ENCODE data around the gene NXF3. TPM values are rescaled to one million over a fixed set of nuclear protein-coding genes. Genes with fewer than 3 reads are reported as not detected.
A peak's percentile ranks its signal among the peaks of the same experiment; 100 is the strongest.
"Not testable (repeated sequence)": the region's sequence is repeated elsewhere in the genome, so short reads cannot be mapped to it uniquely, and the experiment has no call there.

Gene NXF3
- total RNA-seq, 1 experiment from 2014 or later: not detected

DNA sequence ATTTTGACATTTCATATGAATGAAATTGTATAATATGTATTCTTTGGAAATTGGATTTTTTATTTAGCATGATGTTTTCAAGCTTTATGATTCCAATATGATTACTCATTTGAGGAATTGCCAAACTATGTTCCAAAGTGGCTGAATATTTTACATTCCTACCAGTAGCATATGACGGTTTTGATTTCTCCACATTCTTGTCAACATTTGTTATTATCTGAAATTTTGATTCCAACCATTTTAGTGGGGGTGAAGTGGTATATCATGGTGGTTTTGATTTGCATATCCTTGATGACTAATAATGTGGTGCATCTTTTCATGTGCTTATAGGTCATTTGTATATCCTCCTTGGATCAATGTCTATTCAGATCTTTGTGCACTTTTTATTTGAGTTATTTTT lies 26.3 kb downstream of the NXF3 start:
- no peaks in the 10 kb centered on the region for H3K36me3 ChIP-seq
- no peaks in the 10 kb centered on the region for H3K4me1 ChIP-seq
- DNase-seq: no peak
- H3K27me3 ChIP-seq: 0 out of 2 replicates have a peak, but pooled peaks cover 3% of the 10 kb centered on the region
- no peaks in the 10 kb centered on the region for H3K9me3 ChIP-seq (replicated peaks)
- H3K27ac ChIP-seq: no peak overlapping the region
- H3K4me3 ChIP-seq: no peak overlapping the region

DNA sequence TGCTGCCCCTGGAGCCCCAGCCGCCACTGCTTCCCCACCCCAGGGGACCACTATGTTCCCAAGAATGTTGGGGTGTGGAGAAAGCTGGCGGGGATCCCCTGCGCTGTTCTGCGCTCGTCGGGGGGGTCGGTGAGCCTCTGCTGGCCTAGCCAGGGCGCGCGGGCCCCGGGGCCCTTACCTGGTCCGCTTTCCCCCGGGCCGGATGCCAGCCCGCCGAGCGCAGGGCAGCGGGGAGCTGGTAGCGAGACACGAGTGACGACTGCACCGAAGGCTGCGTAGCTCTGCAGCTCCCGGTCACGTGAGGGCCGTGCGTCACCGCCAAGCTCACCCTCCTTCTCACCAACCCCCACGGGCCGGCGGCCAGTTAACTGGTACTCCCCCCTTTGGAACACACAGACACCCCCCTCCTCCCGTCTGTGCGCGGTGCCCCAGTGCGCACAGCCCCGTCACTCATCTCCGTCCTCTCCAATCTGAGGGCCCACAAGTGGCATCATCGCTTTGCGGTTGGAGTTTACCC lies 29.0 kb downstream of the NXF3 start, which contains the start of gene BEX1:
Gene BEX1 (minus strand): TSS at position 254 of the 517 bp plus-strand sequence. CDS start 897 bp downstream, outside the sequence.
- Histone ChIP-seq H3K4me1 (no peaks in the 10 kb centered on the region), H3K4me3 (no peak within 1 kb of the TSS), H3K36me3 (no peaks in the 10 kb centered on the region), H3K27me3 (0 out of 2 replicates have a peak, but pooled peaks cover 2% of the 10 kb centered on the region), H3K27ac (no peak within 1 kb of the TSS), H3K9me3 (replicated peaks) (no peaks in the 10 kb centered on the region)
- DNase-seq: no peak

DNA sequence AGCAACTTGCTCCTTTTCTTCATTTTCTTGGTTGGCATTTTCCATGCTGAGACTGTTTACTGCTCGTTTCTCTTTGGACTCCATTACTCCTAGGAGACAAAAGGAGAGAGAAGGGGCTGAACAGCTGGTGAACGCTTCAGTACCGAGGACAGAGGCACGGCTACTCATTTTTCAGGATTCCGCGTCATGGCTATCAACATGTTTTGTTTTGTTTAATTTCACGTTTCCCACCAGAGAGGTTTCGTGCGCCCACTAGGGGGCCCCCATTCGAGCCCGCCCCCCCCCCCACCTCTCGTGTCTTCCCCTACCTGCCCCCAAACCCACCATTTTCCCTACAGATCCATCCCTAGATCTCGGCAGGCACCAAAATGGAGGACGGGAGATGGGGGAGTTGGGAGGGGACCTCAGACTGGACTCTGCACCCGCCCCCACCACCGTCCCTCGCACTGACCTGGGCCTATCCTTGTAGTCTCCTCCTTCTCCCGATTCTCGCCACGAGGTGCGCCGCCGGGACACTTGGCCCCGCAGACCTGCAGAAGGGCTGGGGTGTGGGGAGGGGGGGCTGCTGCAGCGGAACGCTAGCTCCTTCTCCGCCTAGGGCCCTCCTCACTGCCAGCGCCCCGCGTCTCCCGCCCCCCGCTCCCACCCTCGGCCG lies 29.6 kb downstream of the NXF3 start:
- no peaks in the 10 kb centered on the region for H3K9me3 ChIP-seq (replicated peaks)
- DNase-seq: peak; percentile 32 to 69
- H3K27ac ChIP-seq: no peak overlapping the region
- H3K27me3 ChIP-seq: no peaks in the 10 kb centered on the region
- no peaks in the 10 kb centered on the region for H3K36me3 ChIP-seq
- no peaks in the 10 kb centered on the region for H3K4me1 ChIP-seq
- H3K4me3 ChIP-seq: no peak overlapping the region

DNA sequence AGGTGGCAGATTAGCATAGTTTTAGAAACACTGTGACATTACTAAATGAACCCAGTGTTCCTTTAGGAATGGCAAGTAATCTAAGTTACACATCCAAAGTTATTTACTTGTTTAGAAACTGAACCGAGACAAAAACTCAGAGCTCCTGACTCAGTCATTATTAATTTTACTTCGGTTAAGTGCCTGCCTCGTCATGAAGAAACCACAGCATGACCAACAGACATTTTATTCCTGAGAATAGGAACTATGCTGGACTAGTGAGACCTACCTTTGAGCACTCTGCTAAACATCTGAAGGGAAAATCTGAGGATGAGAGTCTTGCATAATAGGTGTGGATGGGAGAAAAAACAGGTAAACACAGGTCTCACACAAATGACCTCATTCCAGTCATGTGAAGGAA lies 31.5 kb downstream of the NXF3 start:
- Histone ChIP-seq H3K4me1 (no peaks in the 10 kb centered on the region), H3K36me3 (no peaks in the 10 kb centered on the region), H3K4me3 (no peak overlapping the region), H3K9me3 (replicated peaks) (no peaks in the 10 kb centered on the region), H3K27ac (no peak overlapping the region), H3K27me3 (no peaks in the 10 kb centered on the region)
- DNase-seq: no peak

DNA sequence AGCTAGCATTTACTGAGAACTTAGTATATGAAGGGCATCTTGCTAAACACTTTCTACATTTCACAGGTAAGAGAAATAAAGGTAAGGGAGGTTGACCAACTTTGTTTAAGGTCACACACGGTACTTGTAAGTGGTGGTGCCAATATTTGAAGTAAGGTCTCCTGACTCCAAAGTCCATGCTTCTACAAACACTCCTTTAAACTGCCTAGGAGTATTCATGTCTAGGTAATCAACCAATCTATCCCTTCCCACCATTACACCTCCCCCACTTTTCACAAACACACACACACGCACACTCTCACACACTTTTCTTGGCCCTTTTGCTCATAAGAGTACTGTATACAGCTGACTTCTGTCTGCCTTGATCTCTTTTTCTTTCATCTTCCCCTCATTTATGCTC lies 36.0 kb downstream of the NXF3 start:
- H3K9me3 ChIP-seq (replicated peaks): no peaks in the 10 kb centered on the region
- H3K36me3 ChIP-seq: no peaks in the 10 kb centered on the region
- no peak overlapping the region for H3K27ac ChIP-seq
- H3K4me1 ChIP-seq: no peaks in the 10 kb centered on the region
- no peak overlapping the region for H3K4me3 ChIP-seq
- H3K27me3 ChIP-seq: no peaks in the 10 kb centered on the region
- no peak for DNase-seq

DNA sequence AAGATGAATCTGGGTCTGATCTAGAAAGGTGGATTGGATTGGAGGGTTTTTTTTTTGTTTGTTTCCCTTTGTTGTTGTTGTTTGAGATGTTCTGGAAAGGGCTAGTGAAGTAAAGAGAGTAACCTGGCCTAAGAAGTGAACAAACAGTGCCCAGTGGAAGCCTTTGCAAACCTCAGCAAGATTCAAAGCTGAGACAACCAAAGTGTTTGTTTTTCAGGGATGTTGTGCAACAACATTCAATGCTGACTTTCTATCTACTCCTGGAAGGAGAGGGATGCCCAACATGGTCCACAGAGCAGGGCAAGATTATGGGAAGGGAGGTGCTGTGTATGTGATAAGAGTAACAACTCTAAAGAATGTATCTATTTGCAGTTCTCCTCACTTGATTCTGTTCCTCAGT lies 40.3 kb downstream of the NXF3 start:
- DNase-seq: no peak
- Histone ChIP-seq H3K9me3 (replicated peaks) (no peaks in the 10 kb centered on the region), H3K4me3 (no peak overlapping the region), H3K27ac (no peak overlapping the region), H3K27me3 (no peaks in the 10 kb centered on the region), H3K4me1 (no peaks in the 10 kb centered on the region), H3K36me3 (no peaks in the 10 kb centered on the region)

DNA sequence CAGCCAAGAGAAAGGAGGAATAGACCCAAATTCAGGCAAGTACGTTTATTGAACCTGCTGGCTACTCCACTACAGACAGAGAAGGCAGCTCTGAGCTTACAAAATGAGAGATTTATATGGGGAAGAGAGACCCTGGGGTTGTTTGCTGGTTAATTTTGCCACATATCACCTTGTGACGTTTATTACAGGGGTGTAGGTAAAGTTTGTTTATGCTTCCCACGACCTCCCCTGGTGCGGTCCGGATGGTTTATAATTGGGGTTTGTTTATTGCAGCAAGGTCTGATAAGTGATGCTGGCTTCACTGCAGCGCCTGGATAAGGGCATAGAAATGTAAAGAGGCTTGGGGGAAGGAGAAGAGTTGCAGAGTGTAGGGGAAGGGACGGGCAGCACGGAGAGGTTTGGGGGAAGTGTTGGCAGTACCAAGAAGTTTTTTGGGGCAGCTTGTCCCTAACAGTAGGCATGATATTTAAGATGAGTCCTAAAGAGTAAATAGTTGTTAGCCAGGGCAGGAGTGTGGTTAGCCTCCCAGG lies 41.6 kb downstream of the NXF3 start:
- DNase-seq: no peak
- Histone ChIP-seq H3K27me3 (no peaks in the 10 kb centered on the region), H3K27ac (no peak overlapping the region), H3K9me3 (replicated peaks) (no peaks in the 10 kb centered on the region), H3K36me3 (no peaks in the 10 kb centered on the region), H3K4me1 (no peaks in the 10 kb centered on the region), H3K4me3 (no peak overlapping the region)

DNA sequence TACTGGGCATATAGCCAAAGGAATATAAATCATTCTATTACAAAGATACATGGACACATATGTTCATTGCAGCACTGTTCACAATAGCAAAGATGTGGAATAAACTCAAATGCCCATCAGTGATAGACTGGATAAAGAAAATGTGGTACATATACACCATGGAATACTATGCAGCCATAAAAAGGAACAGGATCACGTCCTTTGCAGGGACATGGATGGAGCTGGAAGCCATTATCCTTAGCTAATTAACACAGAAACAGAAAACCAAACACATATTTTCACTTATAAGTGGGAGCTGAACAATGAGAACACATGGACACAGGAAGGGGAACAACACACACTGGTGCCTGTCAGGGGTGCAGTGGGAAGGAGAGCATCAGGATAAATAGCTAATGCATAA lies 59.6 kb downstream of the NXF3 start:
- not testable (repeated sequence) for H3K27ac ChIP-seq; H3K36me3 ChIP-seq; H3K9me3 ChIP-seq (replicated peaks); DNase-seq; H3K4me3 ChIP-seq; H3K27me3 ChIP-seq; H3K4me1 ChIP-seq

Other genes starting within 250 kb of the NXF3 start
- gene RAB40AL, start 155.9 kb downstream of the NXF3 start, total RNA-seq (2014; rRNA removed; shearing (Covaris generic)): 0.30 TPM in 1 of 2 replicates, not detected in the other
- not detected in 2 replicates for gene BEX1, start 29.0 kb downstream of the NXF3 start, total RNA-seq (2014; rRNA removed; shearing (Covaris generic))
- gene BEX4, start 122.0 kb upstream of the NXF3 start, total RNA-seq (2014; rRNA removed; shearing (Covaris generic)): 34.4 and 36.5 TPM in 2 replicates
- gene TCEAL8, start 162.0 kb upstream of the NXF3 start, total RNA-seq (2014; rRNA removed; shearing (Covaris generic)): 99.4 and 103 TPM in 2 replicates
- not detected in 2 replicates for gene TCEAL5, start 183.6 kb upstream of the NXF3 start, total RNA-seq (2014; rRNA removed; shearing (Covaris generic))
- not detected in 2 replicates for gene BEX2, start 217.8 kb upstream of the NXF3 start, total RNA-seq (2014; rRNA removed; shearing (Covaris generic))
- 39.1 and 42.9 TPM in 2 replicates for gene TCEAL7, start 237.1 kb upstream of the NXF3 start, total RNA-seq (2014; rRNA removed; shearing (Covaris generic))

All from SJCRH30 (cell line).